Measurements from ENCODE around the gene PPP1R9A.

The PPP1R9A gene

DNA sequence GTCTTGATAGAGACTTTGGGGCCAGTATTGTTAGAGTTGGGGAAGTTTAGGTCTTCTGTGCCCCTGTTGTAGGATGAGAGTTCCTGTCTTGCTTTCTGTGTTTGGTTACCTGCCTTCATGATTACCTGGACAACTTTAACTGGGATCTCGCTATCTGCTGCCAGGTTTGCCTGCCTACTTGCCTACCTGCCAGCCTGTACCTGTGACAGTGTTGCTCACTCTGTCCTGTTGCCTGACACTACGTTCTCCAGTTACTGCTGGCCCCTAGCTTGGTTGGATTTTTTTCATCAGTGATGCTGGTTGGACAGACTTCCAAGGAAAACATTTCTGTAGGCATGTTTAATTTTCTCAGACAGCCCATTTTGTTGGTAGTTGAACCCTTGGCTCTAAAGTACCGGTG is 48.4 kb downstream of the PPP1R9A start:
- H3K36me3 ChIP-seq (ENCODE audit: control insufficient read depth in 2 of 2, insufficient read depth in 1 of 2, low read length in 2 of 2): no peaks in the 10 kb centered on the region
- H3K27ac ChIP-seq (ENCODE audit: extremely low read depth, low read depth, low read length): no peak overlapping the region
- H3K9me3 ChIP-seq (ENCODE audit: control insufficient read depth, insufficient read depth, low read depth, low read length): no peaks in the 10 kb centered on the region
- ChIA-PET POLR2A (no interaction called here), CTCF (interaction anchor here (1.0 kb wide), 1 partner anchor 291 kb away, joined by 3 read pairs; no protein-coding TSS in a partner anchor)
- TF ChIP-seq, protein P1, sequence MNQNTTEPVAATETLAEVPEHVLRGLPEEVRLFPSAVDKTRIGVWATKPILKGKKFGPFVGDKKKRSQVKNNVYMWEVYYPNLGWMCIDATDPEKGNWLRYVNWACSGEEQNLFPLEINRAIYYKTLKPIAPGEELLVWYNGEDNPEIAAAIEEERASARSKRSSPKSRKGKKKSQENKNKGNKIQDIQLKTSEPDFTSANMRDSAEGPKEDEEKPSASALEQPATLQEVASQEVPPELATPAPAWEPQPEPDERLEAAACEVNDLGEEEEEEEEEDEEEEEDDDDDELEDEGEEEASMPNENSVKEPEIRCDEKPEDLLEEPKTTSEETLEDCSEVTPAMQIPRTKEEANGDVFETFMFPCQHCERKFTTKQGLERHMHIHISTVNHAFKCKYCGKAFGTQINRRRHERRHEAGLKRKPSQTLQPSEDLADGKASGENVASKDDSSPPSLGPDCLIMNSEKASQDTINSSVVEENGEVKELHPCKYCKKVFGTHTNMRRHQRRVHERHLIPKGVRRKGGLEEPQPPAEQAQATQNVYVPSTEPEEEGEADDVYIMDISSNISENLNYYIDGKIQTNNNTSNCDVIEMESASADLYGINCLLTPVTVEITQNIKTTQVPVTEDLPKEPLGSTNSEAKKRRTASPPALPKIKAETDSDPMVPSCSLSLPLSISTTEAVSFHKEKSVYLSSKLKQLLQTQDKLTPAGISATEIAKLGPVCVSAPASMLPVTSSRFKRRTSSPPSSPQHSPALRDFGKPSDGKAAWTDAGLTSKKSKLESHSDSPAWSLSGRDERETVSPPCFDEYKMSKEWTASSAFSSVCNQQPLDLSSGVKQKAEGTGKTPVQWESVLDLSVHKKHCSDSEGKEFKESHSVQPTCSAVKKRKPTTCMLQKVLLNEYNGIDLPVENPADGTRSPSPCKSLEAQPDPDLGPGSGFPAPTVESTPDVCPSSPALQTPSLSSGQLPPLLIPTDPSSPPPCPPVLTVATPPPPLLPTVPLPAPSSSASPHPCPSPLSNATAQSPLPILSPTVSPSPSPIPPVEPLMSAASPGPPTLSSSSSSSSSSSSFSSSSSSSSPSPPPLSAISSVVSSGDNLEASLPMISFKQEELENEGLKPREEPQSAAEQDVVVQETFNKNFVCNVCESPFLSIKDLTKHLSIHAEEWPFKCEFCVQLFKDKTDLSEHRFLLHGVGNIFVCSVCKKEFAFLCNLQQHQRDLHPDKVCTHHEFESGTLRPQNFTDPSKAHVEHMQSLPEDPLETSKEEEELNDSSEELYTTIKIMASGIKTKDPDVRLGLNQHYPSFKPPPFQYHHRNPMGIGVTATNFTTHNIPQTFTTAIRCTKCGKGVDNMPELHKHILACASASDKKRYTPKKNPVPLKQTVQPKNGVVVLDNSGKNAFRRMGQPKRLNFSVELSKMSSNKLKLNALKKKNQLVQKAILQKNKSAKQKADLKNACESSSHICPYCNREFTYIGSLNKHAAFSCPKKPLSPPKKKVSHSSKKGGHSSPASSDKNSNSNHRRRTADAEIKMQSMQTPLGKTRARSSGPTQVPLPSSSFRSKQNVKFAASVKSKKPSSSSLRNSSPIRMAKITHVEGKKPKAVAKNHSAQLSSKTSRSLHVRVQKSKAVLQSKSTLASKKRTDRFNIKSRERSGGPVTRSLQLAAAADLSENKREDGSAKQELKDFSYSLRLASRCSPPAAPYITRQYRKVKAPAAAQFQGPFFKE (tag by site-specific recombination; IDR thresholded peaks at IDR 0.05; ENCODE audit: borderline replicate concordance): no peak
- TF ChIP-seq HOXA7 (CRISPR knock-in tag; IDR thresholded peaks at IDR 0.05; ENCODE audit: borderline replicate concordance) (no peak), SALL2 (tag by site-specific recombination; IDR thresholded peaks at IDR 0.05; ENCODE audit: borderline replicate concordance) (no peak), YY1 (tag by site-specific recombination; IDR thresholded peaks at IDR 0.05) (no peak), ZNF354C (tag by site-specific recombination; IDR thresholded peaks at IDR 0.05; ENCODE audit: borderline replicate concordance, low read depth) (no peak), ZFP41 (tag by site-specific recombination; IDR thresholded peaks at IDR 0.05; ENCODE audit: borderline replicate concordance) (no peak), ZNF2 (tag by site-specific recombination; IDR thresholded peaks at IDR 0.05) (no peak), ZNF560 (tag by site-specific recombination; IDR thresholded peaks at IDR 0.05; ENCODE audit: borderline replicate concordance) (no peak), ZFP3 (tag by site-specific recombination; IDR thresholded peaks at IDR 0.05; ENCODE audit: low read depth) (no peak), ZNF19 (tag by site-specific recombination; IDR thresholded peaks at IDR 0.05; ENCODE audit: low read depth) (no peak), ZNF654 (tag by site-specific recombination; IDR thresholded peaks at IDR 0.05; ENCODE audit: low read depth) (no peak), MEIS1 (CRISPR knock-in tag; IDR thresholded peaks at IDR 0.05; ENCODE audit: borderline replicate concordance) (no peak), OSR2 (tag by site-specific recombination; IDR thresholded peaks at IDR 0.05) (no peak), PBX3 (CRISPR knock-in tag; IDR thresholded peaks at IDR 0.05) (no peak), ZNF544 (tag by site-specific recombination; IDR thresholded peaks at IDR 0.05) (no peak)
- TF ChIP-seq, protein P2, sequence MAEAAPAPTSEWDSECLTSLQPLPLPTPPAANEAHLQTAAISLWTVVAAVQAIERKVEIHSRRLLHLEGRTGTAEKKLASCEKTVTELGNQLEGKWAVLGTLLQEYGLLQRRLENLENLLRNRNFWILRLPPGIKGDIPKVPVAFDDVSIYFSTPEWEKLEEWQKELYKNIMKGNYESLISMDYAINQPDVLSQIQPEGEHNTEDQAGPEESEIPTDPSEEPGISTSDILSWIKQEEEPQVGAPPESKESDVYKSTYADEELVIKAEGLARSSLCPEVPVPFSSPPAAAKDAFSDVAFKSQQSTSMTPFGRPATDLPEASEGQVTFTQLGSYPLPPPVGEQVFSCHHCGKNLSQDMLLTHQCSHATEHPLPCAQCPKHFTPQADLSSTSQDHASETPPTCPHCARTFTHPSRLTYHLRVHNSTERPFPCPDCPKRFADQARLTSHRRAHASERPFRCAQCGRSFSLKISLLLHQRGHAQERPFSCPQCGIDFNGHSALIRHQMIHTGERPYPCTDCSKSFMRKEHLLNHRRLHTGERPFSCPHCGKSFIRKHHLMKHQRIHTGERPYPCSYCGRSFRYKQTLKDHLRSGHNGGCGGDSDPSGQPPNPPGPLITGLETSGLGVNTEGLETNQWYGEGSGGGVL (tag by site-specific recombination; IDR thresholded peaks at IDR 0.05): no peak
- TF ChIP-seq, protein P3, sequence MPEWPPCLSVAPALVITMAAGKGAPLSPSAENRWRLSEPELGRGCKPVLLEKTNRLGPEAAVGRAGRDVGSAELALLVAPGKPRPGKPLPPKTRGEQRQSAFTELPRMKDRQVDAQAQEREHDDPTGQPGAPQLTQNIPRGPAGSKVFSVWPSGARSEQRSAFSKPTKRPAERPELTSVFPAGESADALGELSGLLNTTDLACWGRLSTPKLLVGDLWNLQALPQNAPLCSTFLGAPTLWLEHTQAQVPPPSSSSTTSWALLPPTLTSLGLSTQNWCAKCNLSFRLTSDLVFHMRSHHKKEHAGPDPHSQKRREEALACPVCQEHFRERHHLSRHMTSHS (tag by site-specific recombination; IDR thresholded peaks at IDR 0.05): no peak
- no peak overlapping the region for H3K4me3 ChIP-seq (ENCODE audit: low read depth, low read length)
- 0 out of 2 replicates have a peak, but pooled peaks cover 2% of the 10 kb centered on the region for H3K4me1 ChIP-seq (ENCODE audit: control insufficient read depth, insufficient read depth, low read length)
